SK-N-SH treated with all-trans-retinoic acid at 6 μM for 48 hours (cell line): ENCODE data around the gene NEIL3.

Experiments
- BACH2 ChIP-seq: fragments of 250-450 bp; sonication (Bioruptor Pico); IDR thresholded peaks from 2 replicates; pipeline ENCODE4 v1.9.0; 2021; ENCODE audit warnings: mild to moderate bottlenecking, borderline replicate concordance
- ISL1 ChIP-seq: fragments of 250-450 bp; sonication (Bioruptor Pico); IDR thresholded peaks from 2 replicates; pipeline ENCODE4 v2.1.2; 2022; ENCODE audit warnings: mild to moderate bottlenecking, moderate library complexity

DNA sequence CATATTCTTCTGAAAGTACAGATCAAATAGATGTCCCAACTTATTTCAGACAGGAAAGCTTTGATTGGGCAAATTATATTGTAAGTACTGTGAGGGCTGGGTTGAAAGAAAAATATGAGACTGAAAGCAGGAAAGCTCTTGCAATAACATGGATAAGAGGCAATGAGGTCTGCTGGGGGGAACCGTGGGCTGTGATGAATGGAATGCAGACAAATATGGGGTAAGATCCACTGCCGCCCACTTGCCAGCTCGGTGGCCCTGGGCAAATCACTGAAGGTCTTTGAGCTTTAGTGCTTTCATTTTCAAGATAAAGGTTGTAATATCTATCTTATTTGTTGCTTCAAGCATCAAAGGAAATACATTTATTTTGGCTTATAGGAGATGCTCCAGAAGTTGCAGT, 81.6 kb downstream of the NEIL3 start:
- TF ChIP-seq ISL1 (CRISPR knock-in tag) (no peak), BACH2 (CRISPR knock-in tag) (no peak)
